Activated CD8-positive, alpha-beta memory T cell treated with anti-CD3 and anti-CD28 coated beads, Interleukin-2, amount 50 U/mL, for 48 hours (primary cell): Measurements from ENCODE around the gene PRKD1.

Experiments used
- DNase-seq: peaks from one replicate; pipeline ENCODE4 v3.0.0-alpha.2; 2020

Gene PRKD1

GRCh38 chr14:29654901-29655550, 272.6 kb downstream of the PRKD1 start:
- no peak for DNase-seq

- DNase-seq: no peak
Observed at GRCh38 chr14:29653303-29653702, 274.3 kb downstream of the PRKD1 start.

- DNase-seq: no peak
Observed at GRCh38 chr14:29652571-29652970, 275.1 kb downstream of the PRKD1 start.

- no peak for DNase-seq
Observed at GRCh38 chr14:29650554-29651269, 276.9 kb downstream of the PRKD1 start.

- no peak for DNase-seq
Observed at GRCh38 chr14:29649170-29649569, 278.5 kb downstream of the PRKD1 start.

GRCh38 chr14:29648045-29648444, 279.6 kb downstream of the PRKD1 start:
- DNase-seq: no peak

GRCh38 chr14:29645117-29645516, 282.5 kb downstream of the PRKD1 start:
- no peak for DNase-seq

GRCh38 chr14:29643433-29644211, 284.0 kb downstream of the PRKD1 start:
- no peak for DNase-seq

GRCh38 chr14:29637411-29637810, 290.2 kb downstream of the PRKD1 start:
- DNase-seq: no peak

- no peak for DNase-seq
Observed at GRCh38 chr14:29636870-29637269, 290.8 kb downstream of the PRKD1 start.

GRCh38 chr14:29630566-29631160, 297.0 kb downstream of the PRKD1 start:
- no peak for DNase-seq

- DNase-seq: no peak
Observed at GRCh38 chr14:29629839-29630238, 297.8 kb downstream of the PRKD1 start.

GRCh38 chr14:29627137-29627536, 300.5 kb downstream of the PRKD1 start:
- DNase-seq: no peak

- no peak for DNase-seq
Observed at GRCh38 chr14:29618323-29619067, 309.2 kb downstream of the PRKD1 start.

GRCh38 chr14:29616922-29617321, 310.7 kb downstream of the PRKD1 start:
- no peak for DNase-seq

GRCh38 chr14:29608861-29609260, 318.8 kb downstream of the PRKD1 start:
- DNase-seq: no peak

GRCh38 chr14:29607169-29607568, 320.5 kb downstream of the PRKD1 start:
- DNase-seq: no peak

- no peak for DNase-seq
Observed at GRCh38 chr14:29603696-29604095, 324.0 kb downstream of the PRKD1 start.

GRCh38 chr14:29601616-29602015, 326.0 kb downstream of the PRKD1 start:
- DNase-seq: no peak

- no peak for DNase-seq
Observed at GRCh38 chr14:29587761-29588470, 339.7 kb downstream of the PRKD1 start.

GRCh38 chr14:29587046-29587445, 340.6 kb downstream of the PRKD1 start:
- DNase-seq: no peak

GRCh38 chr14:29584992-29585391, 342.7 kb downstream of the PRKD1 start:
- no peak for DNase-seq
